ENCODE results near the gene AUTS2. TPM values are rescaled to one million over a fixed set of nuclear protein-coding genes. Genes with fewer than 3 reads are reported as not detected.

AUTS2 gene
- total and polyA plus RNA-seq, 9 of the 15 experiments (the other 6 are each of a cell fraction or from before 2014, with no cell fraction given) = 0.58 TPM; not detected in 8

- no peaks in the 10 kb centered on the region for H3K36me3 ChIP-seq (ENCODE audit: control insufficient read depth, insufficient read depth, low read length)
- H3K9ac ChIP-seq (ENCODE audit: insufficient read depth in 1 of 2, low read depth in 2 of 2, low read length in 2 of 2) = no peak overlapping the region
- no peak for ATAC-seq
- DNase-seq (ENCODE audit: extremely low read depth in 1 of 4, low spot score in 3 of 4) = no peak
- intact Hi-C loops (cut with micrococcal nuclease) = no loop called here
- H3K4me2 ChIP-seq (ENCODE audit: insufficient read depth, low read length) = no peak overlapping the region
- H4K20me1 ChIP-seq (replicated peaks; ENCODE audit: control insufficient read depth, insufficient read depth, low read length) = no peaks in the 10 kb centered on the region
- H3K9me1 ChIP-seq (ENCODE audit: control insufficient read depth, insufficient read depth, low read length) = no peaks in the 10 kb centered on the region
- ChIA-PET POLR2A (interaction anchor here (0.6 to 0.7 kb wide), 2 partner anchors 147 to 1590 kb away, joined by 3 to 4 read pairs; no protein-coding TSS in a partner anchor), CTCF (ENCODE audit: low intra/inter-chr PET ratio) (interaction anchor here (0.5 kb wide), 1 partner anchor 8 kb away, joined by 3 read pairs; no protein-coding TSS in a partner anchor)
- no peak for FAIRE-seq
- TF ChIP-seq SREBF2 (CRISPR knock-in tag; IDR thresholded peaks at IDR 0.05) = no peak
- TF ChIP-seq SAFB (IDR thresholded peaks at IDR 0.05; ENCODE audit: borderline replicate concordance, low read depth, low read length) = no peak
- TF ChIP-seq FOXJ2 (tag; IDR thresholded peaks at IDR 0.05) = no peak
- no peak for TF ChIP-seq NCOA6 (IDR thresholded peaks at IDR 0.05)
- TF ChIP-seq ETV1 (tag; conservative IDR thresholded peaks at IDR 0.05; ENCODE audit: low read depth) = no peak
- TF ChIP-seq RAD21 (CRISPR knock-in tag; conservative IDR thresholded peaks at IDR 0.05 in 1 of 2, IDR thresholded peaks at IDR 0.05 in 1 of 2) = no peak
- no peaks in the 10 kb centered on the region for H3K79me2 ChIP-seq (ENCODE audit: control insufficient read depth, insufficient read depth, low read length)
- H2AFZ ChIP-seq (ENCODE audit: low read depth, low read length) = no peak overlapping the region
- H3K27ac ChIP-seq (ENCODE audit: extremely low read depth, low read depth, low read length) = no peak overlapping the region
- BruUV-seq (replicated peaks) = no TSS peak
- no peak overlapping the region for H3K4me3 ChIP-seq
- no peaks in the 10 kb centered on the region for H3K27me3 ChIP-seq (ENCODE audit: control insufficient read depth in 2 of 2, insufficient read depth in 2 of 2, low read length in 2 of 2)
- no peaks in the 10 kb centered on the region for H3K9me3 ChIP-seq (replicated peaks; ENCODE audit: control insufficient read depth, insufficient read depth, low read depth, low read length)
- in situ Hi-C loops (cut with MboI) = no loop called here
- H3K4me1 ChIP-seq (replicated peaks in 1 of 2; ENCODE audit: control insufficient read depth in 2 of 2, insufficient read depth in 2 of 2, low read length in 2 of 2) = no peaks in the 10 kb centered on the region
- 0% methylated on average over 7 of the region's 7 CpGs for WGBS (ENCODE audit: insufficient coverage, low coverage, missing lambda C conversion rate)
These were observed 192.9 kb downstream of the AUTS2 start for GRCh38 chr7:69790977-69791724.
